Measurements from ENCODE around the gene PRTN3. TPM values are rescaled to one million over a fixed set of nuclear protein-coding genes. Genes with fewer than 3 reads are reported as not detected.

PRTN3 gene
- total RNA-seq, 4 donors from 2014 or later, result not detected

DNA sequence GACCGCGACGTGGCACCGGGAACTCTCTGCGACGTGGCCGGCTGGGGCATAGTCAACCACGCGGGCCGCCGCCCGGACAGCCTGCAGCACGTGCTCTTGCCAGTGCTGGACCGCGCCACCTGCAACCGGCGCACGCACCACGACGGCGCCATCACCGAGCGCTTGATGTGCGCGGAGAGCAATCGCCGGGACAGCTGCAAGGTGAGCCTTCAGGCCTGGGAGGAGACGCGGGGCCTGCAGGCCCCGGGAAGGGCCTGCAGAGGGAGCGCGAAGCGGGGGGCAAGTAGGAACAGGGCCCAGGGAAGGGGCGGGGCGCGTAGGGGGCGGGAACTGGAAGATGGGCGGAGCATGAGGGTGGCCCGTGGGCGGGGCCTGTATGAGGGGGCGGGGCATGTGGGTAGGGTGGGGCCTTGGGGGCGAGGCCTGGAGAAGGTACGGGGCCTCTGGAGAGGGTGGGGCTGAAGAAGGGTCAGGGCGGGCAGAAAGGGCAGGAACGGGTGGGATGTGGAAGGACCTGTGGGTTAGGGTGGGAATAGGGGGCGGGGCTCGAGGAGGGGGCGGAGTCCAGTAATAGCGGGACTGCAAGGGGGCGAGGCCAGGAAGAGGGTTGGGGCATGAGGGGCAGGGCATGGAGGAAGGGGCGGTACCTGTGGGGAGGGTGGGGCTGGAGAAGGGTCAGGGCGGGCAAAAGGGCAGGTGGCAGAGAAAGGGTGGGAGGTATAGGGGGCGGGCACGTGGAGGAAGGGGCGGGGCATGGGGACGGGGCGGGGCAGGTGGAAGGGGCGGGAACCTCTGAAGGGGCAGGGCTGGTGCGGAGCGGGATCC, 21.2 kb downstream of the PRTN3 start:
- TF ChIP-seq, protein P1, sequence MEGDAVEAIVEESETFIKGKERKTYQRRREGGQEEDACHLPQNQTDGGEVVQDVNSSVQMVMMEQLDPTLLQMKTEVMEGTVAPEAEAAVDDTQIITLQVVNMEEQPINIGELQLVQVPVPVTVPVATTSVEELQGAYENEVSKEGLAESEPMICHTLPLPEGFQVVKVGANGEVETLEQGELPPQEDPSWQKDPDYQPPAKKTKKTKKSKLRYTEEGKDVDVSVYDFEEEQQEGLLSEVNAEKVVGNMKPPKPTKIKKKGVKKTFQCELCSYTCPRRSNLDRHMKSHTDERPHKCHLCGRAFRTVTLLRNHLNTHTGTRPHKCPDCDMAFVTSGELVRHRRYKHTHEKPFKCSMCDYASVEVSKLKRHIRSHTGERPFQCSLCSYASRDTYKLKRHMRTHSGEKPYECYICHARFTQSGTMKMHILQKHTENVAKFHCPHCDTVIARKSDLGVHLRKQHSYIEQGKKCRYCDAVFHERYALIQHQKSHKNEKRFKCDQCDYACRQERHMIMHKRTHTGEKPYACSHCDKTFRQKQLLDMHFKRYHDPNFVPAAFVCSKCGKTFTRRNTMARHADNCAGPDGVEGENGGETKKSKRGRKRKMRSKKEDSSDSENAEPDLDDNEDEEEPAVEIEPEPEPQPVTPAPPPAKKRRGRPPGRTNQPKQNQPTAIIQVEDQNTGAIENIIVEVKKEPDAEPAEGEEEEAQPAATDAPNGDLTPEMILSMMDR (IDR thresholded peaks at IDR 0.05; ENCODE audit: low read depth), result no peak

DNA sequence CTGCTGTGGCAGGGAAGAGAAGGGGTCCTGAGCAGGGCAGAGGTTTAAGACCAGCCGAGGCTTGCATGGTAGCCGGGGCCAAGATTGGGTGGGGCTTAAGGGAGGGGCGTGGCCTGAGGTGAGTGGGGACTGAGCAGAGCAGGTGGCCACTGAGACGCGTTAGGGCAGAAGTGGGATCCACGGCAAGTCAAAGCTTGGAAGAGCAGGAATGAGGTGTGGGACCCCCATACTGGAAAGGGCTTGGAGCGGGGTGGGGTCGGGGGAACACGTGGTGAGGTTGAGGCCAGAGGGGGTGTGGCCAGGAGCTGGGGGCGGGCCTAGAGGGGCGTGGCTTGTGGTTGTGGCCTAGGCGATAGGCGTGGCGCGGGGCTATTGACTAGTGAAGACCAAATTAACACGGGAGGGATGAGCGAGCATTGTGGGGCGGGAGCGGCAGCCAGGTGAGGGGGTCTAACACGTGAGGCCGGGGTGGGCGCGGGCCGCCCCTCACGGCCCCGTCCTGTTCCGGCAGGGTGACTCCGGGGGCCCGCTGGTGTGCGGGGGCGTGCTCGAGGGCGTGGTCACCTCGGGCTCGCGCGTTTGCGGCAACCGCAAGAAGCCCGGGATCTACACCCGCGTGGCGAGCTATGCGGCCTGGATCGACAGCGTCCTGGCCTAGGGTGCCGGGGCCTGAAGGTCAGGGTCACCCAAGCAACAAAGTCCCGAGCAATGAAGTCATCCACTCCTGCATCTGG, 21.9 kb downstream of the PRTN3 start:
- TF ChIP-seq, protein P1 (IDR thresholded peaks at IDR 0.05; ENCODE audit: low read depth), result no peak

DNA sequence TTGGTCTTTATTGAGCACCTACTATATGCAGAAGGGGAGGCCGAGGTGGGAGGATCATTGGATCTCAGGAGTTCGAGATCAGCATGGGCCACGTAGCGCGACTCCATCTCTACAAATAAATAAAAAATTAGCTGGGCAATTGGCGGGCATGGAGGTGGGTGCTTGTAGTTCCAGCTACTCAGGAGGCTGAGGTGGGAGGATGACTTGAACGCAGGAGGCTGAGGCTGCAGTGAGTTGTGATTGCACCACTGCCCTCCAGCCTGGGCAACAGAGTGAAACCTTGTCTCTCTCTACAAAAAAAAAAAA, 22.5 kb downstream of the PRTN3 start:
- TF ChIP-seq, protein P1 (IDR thresholded peaks at IDR 0.05; ENCODE audit: low read depth), result no peak

DNA sequence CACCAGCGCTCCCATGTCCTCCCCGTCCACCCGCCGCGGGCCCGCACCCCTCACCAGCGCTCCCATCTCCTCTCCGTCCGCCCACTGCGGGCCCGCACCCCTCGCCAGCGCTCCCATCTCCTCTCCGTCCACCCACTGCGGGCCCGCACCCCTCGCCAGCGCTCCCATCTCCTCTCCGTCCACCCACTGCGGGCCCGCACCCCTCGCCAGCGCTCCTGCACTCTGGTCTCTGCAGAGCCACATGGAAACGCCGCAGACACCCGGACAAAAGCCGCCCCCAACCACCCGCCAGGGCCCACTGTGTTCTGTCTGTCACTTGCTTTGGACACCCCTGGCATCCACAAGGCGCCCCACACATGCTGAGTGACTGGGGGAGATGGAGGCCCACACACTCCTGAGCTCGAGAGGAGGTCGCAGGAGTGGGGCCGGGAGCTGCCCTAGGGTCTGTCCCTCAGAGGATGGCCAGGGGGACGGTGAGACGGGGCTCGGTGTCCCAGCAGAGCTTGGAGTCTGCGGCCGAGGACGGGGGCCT, 26.0 kb downstream of the PRTN3 start:
- TF ChIP-seq, protein P1 (IDR thresholded peaks at IDR 0.05; ENCODE audit: low read depth), result no peak

DNA sequence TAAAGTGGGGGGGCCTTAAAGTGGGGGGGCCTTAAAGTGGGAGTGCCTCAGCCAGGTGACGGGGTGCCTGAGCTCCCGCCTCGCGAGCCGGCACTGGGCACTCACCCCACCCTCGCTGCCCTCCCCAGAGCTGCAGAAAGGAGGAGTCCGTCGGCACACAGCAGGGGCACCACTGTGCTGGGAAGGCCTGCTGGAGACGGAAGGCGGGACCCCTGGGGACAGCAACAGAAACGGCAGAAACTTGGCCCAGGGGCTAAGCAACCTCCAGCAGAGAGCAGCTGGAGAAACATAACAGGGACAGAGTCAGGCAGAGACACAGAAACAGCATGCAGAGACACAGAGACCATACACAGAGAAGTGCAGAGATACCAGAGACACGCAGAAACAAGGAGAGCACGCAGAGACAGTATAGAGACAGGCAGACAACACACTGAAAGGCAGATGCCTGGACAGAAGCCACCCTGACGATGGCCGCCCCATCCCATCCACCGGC, 26.5 kb downstream of the PRTN3 start:
- TF ChIP-seq, protein P1 (IDR thresholded peaks at IDR 0.05; ENCODE audit: low read depth), result no peak

DNA sequence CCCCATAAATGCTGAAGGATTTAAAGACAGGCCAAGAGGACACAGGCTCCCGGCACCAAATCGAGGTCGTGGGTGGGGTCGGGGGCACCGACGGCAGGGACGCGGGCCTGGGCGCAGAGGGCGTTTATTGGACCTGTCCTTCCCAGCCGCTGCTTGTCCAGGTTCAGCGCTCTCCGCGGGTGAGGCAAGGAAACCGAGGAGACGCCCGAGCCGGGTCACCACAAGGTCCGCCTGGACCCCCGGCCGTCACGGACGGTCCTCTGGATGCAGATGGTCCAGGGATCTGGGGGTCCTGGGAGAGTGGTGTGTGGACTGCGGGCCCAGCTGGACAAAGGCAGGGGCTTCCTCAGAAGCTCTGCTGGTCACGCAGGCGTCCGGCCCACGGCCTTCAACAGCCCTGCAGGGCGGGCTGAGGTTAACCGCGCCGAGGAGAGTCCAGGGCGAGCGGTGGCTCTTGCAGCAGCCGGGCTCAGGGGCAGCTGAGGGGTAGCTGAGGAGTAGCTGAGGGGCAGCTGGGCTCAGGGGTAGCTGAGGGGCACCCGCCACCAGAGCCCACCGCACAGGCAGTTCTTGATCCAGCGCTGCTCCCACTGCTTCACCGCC, 27.2 kb downstream of the PRTN3 start:
- TF ChIP-seq, protein P1 (IDR thresholded peaks at IDR 0.05; ENCODE audit: low read depth), result no peak

All from subcutaneous adipose tissue (tissue), 4 donors.